GM10248 (cell line): ENCODE results near the gene PCNX2.

Experiments used
- CTCF ChIA-PET: fragments of 300-600 bp; sonication (Branson Sonifier 250); formaldehyde crosslinking; extraction: SDS; loops from one replicate; lab custom pipeline; 2021; ENCODE audit warnings: antibody characterized with exemption; lab: Yijun Ruan, JAX
- POLR2A ChIA-PET: fragments of 350-650 bp; sonication (Branson Sonifier 250); formaldehyde crosslinking; extraction: SDS; loops from one replicate; lab custom pipeline; 2020; ENCODE audit warnings: antibody characterized with exemption; lab: Yijun Ruan, JAX
- DNase-seq: peaks from one replicate; pipeline ENCODE4 v3.0.0; 2012; ENCODE audit errors: extremely low spot score
- TF ChIP-seq, protein P1 (sequence below): IDR thresholded peaks from 2 replicates; pipeline ENCODE4 v1.5.1; 2012; ENCODE audit warnings: mild to moderate bottlenecking, low read depth; ENCODE audit errors: extremely low read depth, missing control alignments, control extremely low read depth

Gene PCNX2

DNA sequence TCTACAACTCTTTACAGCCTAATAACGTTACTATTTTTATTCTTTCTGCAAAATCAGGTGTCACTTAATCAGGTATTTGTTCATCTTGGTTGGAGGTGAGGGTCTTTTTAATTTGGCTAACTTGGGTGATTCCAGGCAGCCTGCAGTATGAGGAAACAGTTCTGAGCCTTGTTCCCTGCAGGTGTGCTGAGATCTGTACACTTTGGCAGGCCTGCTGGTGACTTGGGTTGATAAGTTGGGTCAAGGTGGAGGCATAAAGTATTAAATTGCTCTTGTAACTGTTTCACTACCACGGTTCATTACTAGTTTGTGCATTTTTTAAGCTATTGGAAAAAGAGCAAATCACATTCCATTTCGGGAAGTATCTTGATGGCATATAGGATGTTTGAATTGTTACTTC, 42.0 kb upstream of the PCNX2 start:
- no peak for DNase-seq
- CTCF ChIA-PET: no interaction called here
- POLR2A ChIA-PET: no interaction called here
- TF ChIP-seq, protein P1, sequence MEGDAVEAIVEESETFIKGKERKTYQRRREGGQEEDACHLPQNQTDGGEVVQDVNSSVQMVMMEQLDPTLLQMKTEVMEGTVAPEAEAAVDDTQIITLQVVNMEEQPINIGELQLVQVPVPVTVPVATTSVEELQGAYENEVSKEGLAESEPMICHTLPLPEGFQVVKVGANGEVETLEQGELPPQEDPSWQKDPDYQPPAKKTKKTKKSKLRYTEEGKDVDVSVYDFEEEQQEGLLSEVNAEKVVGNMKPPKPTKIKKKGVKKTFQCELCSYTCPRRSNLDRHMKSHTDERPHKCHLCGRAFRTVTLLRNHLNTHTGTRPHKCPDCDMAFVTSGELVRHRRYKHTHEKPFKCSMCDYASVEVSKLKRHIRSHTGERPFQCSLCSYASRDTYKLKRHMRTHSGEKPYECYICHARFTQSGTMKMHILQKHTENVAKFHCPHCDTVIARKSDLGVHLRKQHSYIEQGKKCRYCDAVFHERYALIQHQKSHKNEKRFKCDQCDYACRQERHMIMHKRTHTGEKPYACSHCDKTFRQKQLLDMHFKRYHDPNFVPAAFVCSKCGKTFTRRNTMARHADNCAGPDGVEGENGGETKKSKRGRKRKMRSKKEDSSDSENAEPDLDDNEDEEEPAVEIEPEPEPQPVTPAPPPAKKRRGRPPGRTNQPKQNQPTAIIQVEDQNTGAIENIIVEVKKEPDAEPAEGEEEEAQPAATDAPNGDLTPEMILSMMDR: no peak

DNA sequence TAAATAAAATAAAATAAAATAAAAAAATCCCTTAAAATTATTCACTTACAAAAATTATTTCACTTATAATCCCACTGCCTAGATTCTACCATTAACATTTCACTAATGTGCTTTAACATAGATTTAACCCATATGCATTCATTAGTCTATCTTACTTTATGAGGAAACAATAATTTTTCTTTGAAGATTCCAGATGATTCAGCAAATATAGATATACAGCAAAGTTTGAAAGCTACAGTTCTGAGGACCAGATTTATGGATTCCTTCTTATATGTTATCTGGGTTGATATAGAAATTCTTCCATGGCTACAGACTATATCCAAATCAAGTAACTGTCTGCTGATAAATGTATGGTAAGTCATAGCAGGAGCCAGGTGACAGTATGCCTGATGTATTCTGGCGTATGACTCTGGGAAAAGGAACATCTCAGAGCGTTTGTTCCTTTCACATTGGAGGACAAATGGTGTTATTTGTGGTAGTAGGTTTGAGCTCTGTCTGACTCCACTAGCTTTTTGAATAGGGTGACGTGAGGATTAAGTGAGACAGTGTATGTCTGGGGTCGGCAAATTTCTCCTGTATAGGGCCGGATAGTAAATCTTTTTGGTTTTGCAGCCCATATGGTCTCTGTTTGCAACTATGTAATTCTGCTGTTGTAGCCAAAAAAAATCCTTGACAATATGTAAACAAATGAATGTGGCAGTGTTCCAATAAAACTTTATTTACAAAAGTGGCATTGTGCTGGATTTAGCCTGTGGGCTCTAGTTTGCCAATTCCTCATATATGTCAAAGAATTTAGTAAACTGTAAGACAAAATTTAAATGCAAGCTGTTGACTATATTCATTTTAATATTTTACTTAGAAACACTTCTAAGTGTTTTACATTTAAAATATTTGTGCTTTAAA, 41.3 kb upstream of the PCNX2 start:
- POLR2A ChIA-PET: no interaction called here
- no peak for DNase-seq
- TF ChIP-seq, protein P1: no peak
- CTCF ChIA-PET: no interaction called here

DNA sequence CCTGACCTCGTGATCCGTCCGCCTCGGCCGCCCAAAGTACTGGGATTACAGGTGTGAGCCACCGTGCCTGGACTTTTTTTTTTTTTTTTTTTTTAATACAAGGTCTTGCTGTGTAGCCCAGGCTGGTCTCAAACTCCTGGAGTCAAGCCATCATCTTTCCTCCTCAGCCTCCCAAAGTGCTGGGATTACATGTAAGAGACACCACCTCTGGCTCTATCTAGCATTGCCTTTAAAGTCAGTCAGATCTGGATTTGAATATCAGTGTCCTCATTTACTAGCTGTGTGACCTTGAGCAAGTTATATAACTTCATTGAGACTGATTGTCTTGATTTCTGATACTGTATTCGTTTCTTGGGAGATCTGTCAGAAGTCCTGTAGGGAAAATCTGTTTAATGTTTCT, 38.6 kb upstream of the PCNX2 start:
- TF ChIP-seq, protein P1: no peak
- ChIA-PET CTCF (interaction anchor here (1.6 kb wide), 1 partner anchor 10 kb away, joined by 3 read pairs; no protein-coding TSS in a partner anchor), POLR2A (no interaction called here)
- no peak for DNase-seq

DNA sequence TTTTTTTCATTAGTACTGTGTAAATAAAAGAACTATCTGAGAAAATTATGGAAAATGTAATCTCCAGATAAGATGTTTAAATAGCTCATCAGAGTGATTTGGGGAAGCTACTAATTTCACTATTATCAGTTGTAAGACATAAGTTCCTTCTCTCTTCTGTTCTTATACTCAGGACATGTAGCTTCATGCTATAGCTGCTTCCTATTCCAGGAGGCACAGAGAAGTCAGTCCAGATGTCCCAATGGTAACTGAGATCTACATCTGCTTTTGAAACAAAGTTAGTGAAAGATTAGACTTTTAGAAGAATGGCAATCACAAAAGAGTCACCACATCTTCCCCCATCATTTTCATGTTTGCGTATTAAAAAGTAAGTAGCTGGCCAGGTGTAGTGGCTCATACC, 37.6 kb upstream of the PCNX2 start:
- CTCF ChIA-PET: interaction anchor here (0.9 to 1.6 kb wide), 3 partner anchors 9 to 16 kb away, joined by 3 to 4 read pairs (median 3); no protein-coding TSS in a partner anchor
- TF ChIP-seq, protein P1: no peak
- POLR2A ChIA-PET: interaction anchor here (0.6 kb wide), 1 partner anchor 34 kb away, joined by 3 read pairs; no protein-coding TSS in a partner anchor
- DNase-seq: no peak

DNA sequence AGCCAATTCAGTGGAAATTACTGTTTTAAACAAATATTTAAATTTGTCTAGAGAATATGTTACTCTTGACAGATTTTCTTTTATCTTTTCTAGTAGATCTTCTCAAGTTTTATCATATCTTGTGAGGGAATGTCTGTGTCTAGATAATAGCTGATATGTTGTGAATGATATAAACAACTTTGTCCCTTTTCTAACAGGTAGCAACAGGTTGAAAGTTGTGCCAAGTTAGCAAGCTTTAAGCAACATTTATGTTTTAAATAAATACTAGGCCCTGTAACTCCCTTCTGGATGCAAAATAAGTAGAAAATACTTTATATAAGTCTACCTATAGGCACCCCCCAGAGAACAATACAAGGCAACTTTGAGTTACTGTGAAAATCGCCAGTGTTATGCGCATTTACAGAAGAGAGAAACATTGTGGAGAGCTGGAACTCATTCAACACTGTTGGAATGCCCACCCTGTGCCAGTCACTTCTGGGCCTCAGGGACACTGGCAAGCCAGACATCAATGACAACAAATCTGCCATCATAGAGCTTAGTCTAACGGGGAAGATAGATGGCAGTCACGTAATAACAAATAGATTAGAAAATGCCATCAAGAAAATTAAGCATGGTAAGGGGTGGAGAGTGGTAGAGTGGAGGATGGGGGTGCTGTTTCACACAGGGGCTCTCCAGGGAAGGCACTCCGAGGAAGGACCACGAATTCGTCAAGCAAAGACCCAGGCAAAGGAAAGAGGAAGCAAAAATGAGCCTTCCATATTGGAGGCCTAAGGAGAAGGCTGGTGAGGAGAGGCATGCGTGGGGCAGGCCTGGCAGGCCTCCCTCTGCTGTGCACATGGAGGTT, 36.4 kb upstream of the PCNX2 start:
- CTCF ChIA-PET: interaction anchor here (0.8 to 1.6 kb wide), 4 partner anchors 8 to 18 kb away, joined by 3 to 4 read pairs (median 3); no protein-coding TSS in a partner anchor
- POLR2A ChIA-PET: no interaction called here
- TF ChIP-seq, protein P1: no peak
- no peak for DNase-seq
